GM18861 (cell line): ENCODE data around the gene PLB1.

Experiments used
- ATAC-seq: cut with Tn5 transposase; IDR thresholded peaks from one replicate; pipeline ENCODE4 v1.9.1; 2021; ENCODE audit not compliant: unreplicated experiment

Gene PLB1

DNA sequence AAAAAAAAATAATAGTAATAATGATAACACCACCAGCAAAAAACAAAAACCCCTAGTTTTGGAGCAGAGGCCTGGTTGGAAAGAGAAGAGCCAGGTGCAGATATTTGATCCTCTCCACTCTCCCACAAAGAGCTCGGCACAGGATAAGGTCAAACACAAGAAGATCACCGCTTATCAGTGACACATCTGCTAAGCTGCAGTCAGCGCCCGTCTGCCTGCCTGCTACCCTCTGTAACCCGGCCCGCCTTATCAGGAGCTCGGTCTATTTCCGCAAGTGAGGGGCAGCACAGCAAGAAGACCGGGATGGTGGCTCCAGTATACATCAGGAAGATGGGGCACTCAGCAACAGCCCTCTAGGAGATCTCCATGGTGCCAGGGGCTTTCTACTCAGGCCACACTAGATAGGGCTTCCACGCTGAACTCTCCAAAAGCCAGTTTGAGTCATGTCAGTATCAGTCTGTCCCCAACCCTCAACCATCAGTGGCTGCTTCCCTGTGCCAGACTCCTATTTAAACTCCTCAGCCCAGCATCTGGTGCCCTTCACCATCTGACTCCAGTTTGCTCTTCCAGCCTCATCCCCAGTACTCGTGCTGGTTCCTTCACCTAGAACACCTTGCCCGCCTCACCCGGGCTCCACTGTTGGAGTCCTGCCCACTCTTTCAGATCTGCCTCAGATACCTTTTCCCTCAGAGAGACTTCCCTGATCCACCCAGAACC lies 188.4 kb downstream of the PLB1 start:
- ATAC-seq, result no peak

DNA sequence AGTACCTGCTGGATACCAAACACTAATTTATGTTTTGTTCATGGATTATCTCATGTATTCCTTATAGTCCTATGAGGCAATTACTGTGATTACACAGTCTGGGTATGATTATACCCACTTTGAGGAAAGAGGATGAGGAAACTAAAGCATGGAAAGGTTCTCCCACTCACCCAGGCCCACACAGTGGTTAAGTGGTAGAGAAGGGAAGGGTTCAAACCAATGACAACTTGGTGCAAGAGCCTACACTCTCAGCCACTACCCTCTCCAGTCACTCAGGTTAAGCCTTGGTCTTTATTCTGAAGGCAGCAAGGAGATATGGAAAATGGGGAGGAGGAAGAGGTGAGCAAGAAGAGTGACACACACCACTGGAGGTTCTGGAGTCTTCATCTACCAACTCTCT lies 191.3 kb downstream of the PLB1 start:
- no peak for ATAC-seq

DNA sequence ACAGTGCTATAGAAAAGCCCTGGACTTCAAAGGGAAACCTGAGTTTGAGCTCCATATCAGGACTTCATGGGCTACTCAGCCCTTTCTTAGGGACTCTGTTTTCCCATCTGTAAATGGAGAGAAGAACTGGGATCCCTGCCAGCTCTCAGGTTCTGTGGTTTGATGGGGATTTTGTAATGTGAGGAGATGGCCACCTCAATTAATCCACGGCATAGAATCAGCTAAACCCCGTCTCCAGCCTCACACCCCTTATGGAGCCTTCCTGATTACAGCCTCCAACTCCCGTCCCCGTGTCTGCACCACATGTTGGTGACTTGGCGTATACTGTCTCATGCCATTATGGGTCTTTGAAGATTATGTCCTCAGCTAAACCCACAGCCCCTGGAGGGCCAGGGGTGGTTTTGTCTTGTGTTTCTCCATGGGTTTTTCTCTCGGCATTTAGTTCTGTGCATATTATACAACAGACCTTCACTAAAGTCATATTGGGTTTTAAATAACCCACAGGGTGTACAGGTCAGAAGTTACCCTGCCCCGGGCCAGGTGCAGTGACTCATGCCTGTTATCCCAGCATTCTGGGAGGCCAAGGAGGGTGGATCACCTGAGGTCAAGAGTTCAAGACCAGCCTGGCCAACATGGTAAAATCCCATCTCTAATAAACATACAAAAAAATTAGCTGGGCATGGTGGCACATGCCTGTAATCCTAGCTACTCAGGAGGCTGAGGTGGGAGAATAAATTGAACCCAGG lies 192.0 kb downstream of the PLB1 start:
- no peak for ATAC-seq

DNA sequence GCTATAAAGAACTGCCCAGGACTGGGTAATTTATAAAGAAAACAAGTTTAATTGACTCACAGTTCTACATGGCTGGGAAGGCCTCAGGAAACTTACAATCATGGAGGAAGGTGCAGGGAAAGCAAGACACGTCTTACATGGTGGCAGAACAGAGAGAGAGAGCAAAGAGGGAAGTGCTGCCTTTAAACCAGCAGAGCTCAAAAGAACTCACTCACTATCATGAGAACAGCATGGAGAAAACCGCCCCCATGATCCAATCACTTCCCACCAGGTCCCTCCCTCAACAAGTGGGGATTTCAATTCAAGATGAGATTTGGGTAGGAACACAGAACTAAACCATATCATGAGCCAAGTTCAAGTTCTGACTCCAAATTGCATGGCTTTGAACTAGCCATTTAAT lies 193.0 kb downstream of the PLB1 start:
- ATAC-seq, result no peak

DNA sequence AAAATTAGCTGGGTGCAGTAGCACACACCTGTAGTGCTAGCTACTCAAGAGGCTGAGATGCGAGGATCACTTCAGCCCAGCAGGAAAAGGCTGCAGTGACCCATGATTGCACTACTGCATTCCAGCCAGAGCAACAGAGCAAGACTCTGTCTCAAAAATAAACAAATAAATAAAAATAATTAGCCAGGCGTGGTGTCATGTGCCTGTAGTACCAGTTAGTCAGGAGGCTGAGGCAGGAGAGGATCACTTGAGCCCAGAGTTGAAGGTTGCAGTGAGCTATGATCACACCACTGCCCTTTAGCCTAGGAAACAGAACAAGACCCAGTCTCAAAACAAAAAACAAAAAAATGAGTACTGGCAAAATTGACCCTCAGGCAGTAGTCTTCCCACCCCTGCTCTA lies 193.9 kb downstream of the PLB1 start:
- ATAC-seq, result no peak

DNA sequence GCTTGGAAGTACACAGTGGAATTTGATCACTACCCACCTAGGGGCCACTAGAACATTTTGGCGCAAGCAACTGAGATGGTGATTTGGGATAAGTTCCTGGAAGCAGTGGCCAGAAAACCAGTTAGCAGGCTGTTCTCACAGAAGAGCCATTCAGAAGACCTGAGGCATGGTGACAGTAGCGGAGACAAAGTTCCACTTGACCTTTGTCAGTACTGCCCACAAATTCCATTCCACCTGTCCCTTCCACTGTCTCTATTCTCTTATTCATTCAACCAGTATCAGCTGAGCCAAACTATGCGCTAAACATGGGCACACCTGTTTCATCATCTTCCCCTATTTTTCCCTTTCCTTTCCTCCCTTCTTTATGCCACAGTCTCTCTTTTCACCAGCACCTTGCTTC lies 196.6 kb downstream of the PLB1 start:
- ATAC-seq, result no peak

DNA sequence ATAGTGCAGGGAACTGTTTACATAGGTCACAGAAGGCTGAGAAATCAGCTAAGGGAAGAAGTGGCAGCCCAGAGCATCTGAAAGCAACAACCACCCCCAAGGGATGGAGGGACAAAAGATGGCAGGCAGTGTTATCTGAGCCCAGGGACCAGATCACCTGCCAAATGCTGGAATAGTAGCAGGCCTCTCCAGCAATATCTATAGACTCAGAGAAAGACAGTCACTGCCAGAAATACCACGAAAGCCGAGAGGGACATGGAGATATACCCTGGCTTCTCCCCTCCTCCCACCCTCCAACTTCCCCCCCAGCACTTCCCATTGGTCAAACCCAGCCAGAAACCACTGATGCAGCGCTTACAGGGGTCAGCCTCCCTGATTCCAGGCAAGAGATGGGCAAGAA lies 197.4 kb downstream of the PLB1 start:
- no peak for ATAC-seq
